Measurements from ENCODE around the gene METTL27.
"Not testable (repeated sequence)": the region's sequence is repeated elsewhere in the genome, so short reads cannot be mapped to it uniquely, and the experiment has no call there.

The METTL27 gene

GRCh38 chr7:73869011-73869798, 26.9 kb upstream of the METTL27 start:
- no peak for DNase-seq

- DNase-seq, result no peak
Observed at GRCh38 chr7:73866446-73866767, 24.1 kb upstream of the METTL27 start.

GRCh38 chr7:73865738-73866445, 23.6 kb upstream of the METTL27 start:
- no peak for DNase-seq

GRCh38 chr7:73864981-73865711, 22.8 kb upstream of the METTL27 start:
- DNase-seq, result no peak

- DNase-seq, result no peak
Observed at GRCh38 chr7:73861305-73861704, 19.0 kb upstream of the METTL27 start.

GRCh38 chr7:73860859-73861258, 18.5 kb upstream of the METTL27 start, which contains the start of gene TMEM270:
Gene TMEM270 (plus strand): TSS chr7:73861159. CDS start chr7:73861195, 36 bp downstream.
- no peak for DNase-seq

GRCh38 chr7:73858807-73859206, 16.5 kb upstream of the METTL27 start:
- DNase-seq, result no peak

GRCh38 chr7:73856941-73857340, 14.6 kb upstream of the METTL27 start:
- no peak for DNase-seq

- no peak for DNase-seq
Observed at GRCh38 chr7:73852500-73852899, 10.2 kb upstream of the METTL27 start.

GRCh38 chr7:73851410-73852338, 9.4 kb upstream of the METTL27 start:
- no peak for DNase-seq

GRCh38 chr7:73850781-73851207, 8.5 kb upstream of the METTL27 start:
- DNase-seq, result no peak

GRCh38 chr7:73847941-73848723, 5.8 kb upstream of the METTL27 start:
- no peak for DNase-seq

GRCh38 chr7:73845701-73846195, 3.4 kb upstream of the METTL27 start:
- DNase-seq, result not testable (repeated sequence)

GRCh38 chr7:73844848-73845460, 2.6 kb upstream of the METTL27 start:
- DNase-seq, result no peak

- DNase-seq, result no peak
Observed at GRCh38 chr7:73844131-73844547, 1.8 kb upstream of the METTL27 start.

- no peak for DNase-seq
Observed at GRCh38 chr7:73841689-73842066, 638 bp downstream of the METTL27 start.

GRCh38 chr7:73840715-73841379, 1.5 kb downstream of the METTL27 start:
- DNase-seq, result no peak

- no peak for DNase-seq
Observed at GRCh38 chr7:73839743-73840714, 2.3 kb downstream of the METTL27 start.

GRCh38 chr7:73839290-73839689, 3.0 kb downstream of the METTL27 start:
- no peak for DNase-seq
